ENCODE data around the gene KCNV2.

DNA sequence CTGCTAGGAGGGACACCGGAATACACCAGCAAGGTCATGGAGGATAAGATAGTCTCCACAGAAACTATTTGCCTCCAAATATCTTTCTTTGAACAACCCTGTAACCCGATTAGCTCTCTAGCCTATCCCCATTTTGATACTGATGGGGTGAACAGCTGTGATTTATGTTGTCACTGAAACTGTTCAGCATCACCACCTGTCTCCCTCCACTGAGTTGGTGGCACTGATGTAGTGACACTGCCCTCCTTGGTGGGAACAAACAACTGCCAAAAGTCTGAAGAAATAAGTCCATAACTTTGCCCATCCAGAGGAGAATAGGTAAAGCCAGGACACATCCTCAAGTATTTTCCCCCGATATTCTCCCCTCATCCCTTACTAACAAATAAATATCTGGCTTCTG is 24.3 kb upstream of the KCNV2 start:
- TF ChIP-seq, protein P1, sequence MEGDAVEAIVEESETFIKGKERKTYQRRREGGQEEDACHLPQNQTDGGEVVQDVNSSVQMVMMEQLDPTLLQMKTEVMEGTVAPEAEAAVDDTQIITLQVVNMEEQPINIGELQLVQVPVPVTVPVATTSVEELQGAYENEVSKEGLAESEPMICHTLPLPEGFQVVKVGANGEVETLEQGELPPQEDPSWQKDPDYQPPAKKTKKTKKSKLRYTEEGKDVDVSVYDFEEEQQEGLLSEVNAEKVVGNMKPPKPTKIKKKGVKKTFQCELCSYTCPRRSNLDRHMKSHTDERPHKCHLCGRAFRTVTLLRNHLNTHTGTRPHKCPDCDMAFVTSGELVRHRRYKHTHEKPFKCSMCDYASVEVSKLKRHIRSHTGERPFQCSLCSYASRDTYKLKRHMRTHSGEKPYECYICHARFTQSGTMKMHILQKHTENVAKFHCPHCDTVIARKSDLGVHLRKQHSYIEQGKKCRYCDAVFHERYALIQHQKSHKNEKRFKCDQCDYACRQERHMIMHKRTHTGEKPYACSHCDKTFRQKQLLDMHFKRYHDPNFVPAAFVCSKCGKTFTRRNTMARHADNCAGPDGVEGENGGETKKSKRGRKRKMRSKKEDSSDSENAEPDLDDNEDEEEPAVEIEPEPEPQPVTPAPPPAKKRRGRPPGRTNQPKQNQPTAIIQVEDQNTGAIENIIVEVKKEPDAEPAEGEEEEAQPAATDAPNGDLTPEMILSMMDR (IDR thresholded peaks at IDR 0.05): no peak
- TF ChIP-seq EZH2 (IDR thresholded peaks at IDR 0.05): no peak
- TF ChIP-seq EZH2phosphoT487 (IDR thresholded peaks at IDR 0.05): no peak
